GM23338 (cell line): ENCODE results near the gene TYRP1. TPM values are rescaled to one million over a fixed set of nuclear protein-coding genes. Genes with fewer than 3 reads are reported as not detected.

ENCODE experiments used
- ATAC-seq: fragments of 200-7000 bp; cut with Tn5 transposase; 3 replicates; pipeline ENCODE4 v1.9.1; 2020
- DNase-seq: peaks from one replicate; pipeline ENCODE4 v3.0.0-alpha.2; 2015; ENCODE audit warnings: low spot score
- H2AFZ ChIP-seq: fragments of 200-600 bp; sonication (generic); 2 replicates; pipeline ENCODE4 v1.8.0; 2016; ENCODE audit warnings: antibody characterized with exemption, mild to moderate bottlenecking, moderate library complexity
- H3F3A ChIP-seq: fragments of 200-600 bp; sonication (generic); replicated peaks from 2 replicates; pipeline ENCODE4 v1.8.0; 2017; ENCODE audit warnings: antibody characterized with exemption, mixed run types, low read depth
- H3K27ac ChIP-seq: fragments of 200-600 bp; sonication (generic); 2 replicates; pipeline ENCODE4 v1.6.1; 2016; ENCODE audit warnings: low read depth
- H3K27me3 ChIP-seq: fragments of 200-600 bp; sonication (generic); 2 replicates; pipeline ENCODE4 v1.8.0; 2016; ENCODE audit warnings: mild to moderate bottlenecking, mixed run types, moderate library complexity; ENCODE audit not compliant: insufficient read depth
- H3K36me3 ChIP-seq: fragments of 200-600 bp; sonication (generic); 2 replicates; pipeline ENCODE4 v1.8.0; 2016; ENCODE audit warnings: mild to moderate bottlenecking; ENCODE audit not compliant: insufficient read depth
- H3K4me1 ChIP-seq: fragments of 200-600 bp; sonication (generic); 2 replicates; pipeline ENCODE4 v1.8.0; 2016; ENCODE audit warnings: mild to moderate bottlenecking, moderate library complexity; ENCODE audit not compliant: insufficient read depth
- H3K4me2 ChIP-seq: fragments of 200-600 bp; sonication (generic); 2 replicates; pipeline ENCODE4 v1.7.1; 2017; ENCODE audit warnings: mixed run types
- H3K4me3 ChIP-seq: fragments of 200-600 bp; sonication (generic); 2 replicates; pipeline ENCODE4 v1.6.1; 2016; ENCODE audit warnings: mixed run types
- H3K79me2 ChIP-seq: fragments of 200-600 bp; sonication (generic); replicated peaks from 2 replicates; pipeline ENCODE4 v1.8.0; 2017; ENCODE audit warnings: mild to moderate bottlenecking; ENCODE audit not compliant: insufficient read depth
- H3K9me2 ChIP-seq: fragments of 200-600 bp; sonication (generic); 2 replicates; pipeline ENCODE4 v1.8.0; 2017; ENCODE audit not compliant: insufficient read depth
- H4K20me1 ChIP-seq: fragments of 200-600 bp; sonication (generic); replicated peaks from 2 replicates; pipeline ENCODE4 v1.8.0; 2017; ENCODE audit warnings: mild to moderate bottlenecking; ENCODE audit not compliant: insufficient read depth
- H3K27ac Mint-ChIP-seq: 2 replicates; pipeline ENCODE4 v1.8.0; 2020; ENCODE audit warnings: inconsistent platforms, mild to moderate bottlenecking, moderate library complexity, mixed read lengths
- H3K27me3 Mint-ChIP-seq: 3 replicates; pipeline ENCODE4 v1.8.0; 2022; ENCODE audit warnings: low read depth, mild to moderate bottlenecking, moderate library complexity, mixed read lengths, inconsistent platforms; ENCODE audit not compliant: insufficient read depth, poor library complexity
- H3K36me3 Mint-ChIP-seq: 3 replicates; pipeline ENCODE4 v1.8.0; 2021; ENCODE audit warnings: low read depth, mild to moderate bottlenecking, inconsistent platforms, moderate library complexity, mixed read lengths
- H3K4me1 Mint-ChIP-seq: 3 replicates; pipeline ENCODE4 v1.8.0; 2020; ENCODE audit warnings: mild to moderate bottlenecking, inconsistent platforms, mixed read lengths
- H3K4me3 Mint-ChIP-seq: 3 replicates; pipeline ENCODE4 v1.8.0; 2021; ENCODE audit warnings: moderate library complexity, mild to moderate bottlenecking, inconsistent platforms, mixed read lengths
- H3K9me3 Mint-ChIP-seq: 3 replicates; pipeline ENCODE4 v1.8.0; 2020; ENCODE audit warnings: moderate library complexity, mild to moderate bottlenecking, inconsistent platforms, mixed read lengths
- CREB1 ChIP-seq: fragments of 250-450 bp; sonication (Bioruptor Pico); IDR thresholded peaks from 2 replicates; pipeline ENCODE4 v1.5.0; 2020; ENCODE audit warnings: low read depth, mild to moderate bottlenecking, moderate library complexity
- EZH2 ChIP-seq: fragments of 200-600 bp; sonication (generic); IDR thresholded peaks from one replicate; pipeline ENCODE4 v1.8.0; 2017; ENCODE audit warnings: antibody characterized with exemption, mild to moderate bottlenecking, low read depth; ENCODE audit not compliant: unreplicated experiment
- JUNB ChIP-seq: IDR thresholded peaks from one replicate; pipeline ENCODE4 v1.6.1; 2016; ENCODE audit warnings: antibody characterized with exemption; ENCODE audit not compliant: unreplicated experiment
- NANOG ChIP-seq: IDR thresholded peaks from 2 replicates; pipeline ENCODE4 v1.6.1; 2016; ENCODE audit warnings: antibody characterized with exemption, borderline replicate concordance
- POLR2AphosphoS5 ChIP-seq: IDR thresholded peaks from 2 replicates; pipeline ENCODE4 v1.6.1; 2016; ENCODE audit warnings: antibody characterized with exemption, low read depth
- STAT1 ChIP-seq: IDR thresholded peaks from one replicate; pipeline ENCODE4 v1.6.1; 2016; ENCODE audit warnings: antibody characterized with exemption; ENCODE audit not compliant: unreplicated experiment
- ZNF114 ChIP-seq: fragments of 250-450 bp; sonication (Bioruptor Pico); IDR thresholded peaks from 2 replicates; pipeline ENCODE4 v1.5.0; 2020; ENCODE audit warnings: mild to moderate bottlenecking, moderate library complexity
- polyA plus RNA-seq: library from polyadenylated mRNA; unstranded; fragments of >200 nt; fragmentation: Nextera tagmentation; extraction: Ambion mirVana; gene quantifications from 2 replicates; pipeline ENCODE4 v1.2.1, GENCODE V29; 2016
- total RNA-seq: library from RNA; depleted of rRNA; stranded (reverse); fragments of >200 nt; shearing (Covaris generic); gene quantifications from 2 replicates; pipeline ENCODE4 v1.2.3, GENCODE V29; 2014
- TF ChIP-seq, protein P1 (sequence below), 2 experiments: fragments of 200-600 bp in 1 of 2; sonication (generic) in 1 of 2; conservative IDR thresholded peaks; 2 replicates each; pipeline versions ENCODE4 v1.5.1 to v1.6.1; 2016 to 2017; ENCODE audit warnings: antibody characterized with exemption in 2 of 2, low read depth in 2 of 2, mild to moderate bottlenecking in 2 of 2, moderate library complexity in 1 of 2
- TF ChIP-seq, protein P2 (sequence below): IDR thresholded peaks from 2 replicates; pipeline ENCODE4 v1.6.1; 2016; ENCODE audit warnings: antibody characterized with exemption
- TF ChIP-seq, protein P3 (sequence below): fragments of 250-450 bp; sonication (Bioruptor Pico); IDR thresholded peaks from 2 replicates; pipeline ENCODE4 v1.5.0; 2020; ENCODE audit warnings: mild to moderate bottlenecking, moderate library complexity
- TF ChIP-seq, protein P4 (sequence below): IDR thresholded peaks from one replicate; pipeline ENCODE4 v1.6.1; 2018; ENCODE audit warnings: antibody characterized with exemption; ENCODE audit not compliant: unreplicated experiment

The TYRP1 gene
- total and polyA plus RNA-seq, 2 experiments from 2014 or later, result not detected

DNA sequence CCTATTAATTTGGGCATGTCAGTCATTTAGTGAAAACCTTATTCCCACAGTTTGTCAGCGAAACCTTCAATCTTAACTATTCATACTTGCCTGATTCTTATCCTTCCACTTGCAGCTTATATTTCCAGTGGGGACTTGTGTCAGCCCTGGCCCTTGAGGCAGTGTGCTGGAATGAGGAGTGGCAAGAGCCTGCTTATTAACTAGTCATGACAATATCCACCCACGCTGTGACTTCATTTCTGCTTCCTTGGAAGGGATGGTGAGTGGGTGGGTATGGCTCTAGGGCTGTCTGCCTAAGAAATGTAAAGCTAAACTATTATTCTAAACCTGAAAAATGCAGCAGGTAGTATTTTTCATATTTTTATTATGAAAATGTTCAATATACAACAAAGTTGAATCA is 47.7 kb downstream of the TYRP1 start:
- Histone ChIP-seq H3F3A (no peaks in the 10 kb centered on the region), H3K27me3 (no peaks in the 10 kb centered on the region), H3K4me1 (no peaks in the 10 kb centered on the region), H4K20me1 (no peaks in the 10 kb centered on the region), H3K36me3 (no peaks in the 10 kb centered on the region), H3K27ac (no peak overlapping the region), H3K4me2 (no peak overlapping the region), H3K79me2 (no peaks in the 10 kb centered on the region), H3K9me2 (no peaks in the 10 kb centered on the region), H3K4me3 (no peak overlapping the region), H2AFZ (0 out of 2 replicates have a peak overlapping the region, but pooled peaks have one; percentile 38)
- DNase-seq (no peak), ATAC-seq (no peak)
- Mint-ChIP-seq H3K27me3 (no peaks in the 10 kb centered on the region), H3K4me1 (no peaks in the 10 kb centered on the region), H3K27ac (no peak overlapping the region), H3K36me3 (no peaks in the 10 kb centered on the region), H3K4me3 (no peak overlapping the region), H3K9me3 (no peaks in the 10 kb centered on the region)
- TF ChIP-seq STAT1 (no peak), POLR2AphosphoS5 (no peak), EZH2 (no peak), JUNB (no peak), NANOG (no peak), CREB1 (CRISPR knock-in tag) (no peak), ZNF114 (CRISPR knock-in tag) (no peak)
- TF ChIP-seq, protein P1, sequence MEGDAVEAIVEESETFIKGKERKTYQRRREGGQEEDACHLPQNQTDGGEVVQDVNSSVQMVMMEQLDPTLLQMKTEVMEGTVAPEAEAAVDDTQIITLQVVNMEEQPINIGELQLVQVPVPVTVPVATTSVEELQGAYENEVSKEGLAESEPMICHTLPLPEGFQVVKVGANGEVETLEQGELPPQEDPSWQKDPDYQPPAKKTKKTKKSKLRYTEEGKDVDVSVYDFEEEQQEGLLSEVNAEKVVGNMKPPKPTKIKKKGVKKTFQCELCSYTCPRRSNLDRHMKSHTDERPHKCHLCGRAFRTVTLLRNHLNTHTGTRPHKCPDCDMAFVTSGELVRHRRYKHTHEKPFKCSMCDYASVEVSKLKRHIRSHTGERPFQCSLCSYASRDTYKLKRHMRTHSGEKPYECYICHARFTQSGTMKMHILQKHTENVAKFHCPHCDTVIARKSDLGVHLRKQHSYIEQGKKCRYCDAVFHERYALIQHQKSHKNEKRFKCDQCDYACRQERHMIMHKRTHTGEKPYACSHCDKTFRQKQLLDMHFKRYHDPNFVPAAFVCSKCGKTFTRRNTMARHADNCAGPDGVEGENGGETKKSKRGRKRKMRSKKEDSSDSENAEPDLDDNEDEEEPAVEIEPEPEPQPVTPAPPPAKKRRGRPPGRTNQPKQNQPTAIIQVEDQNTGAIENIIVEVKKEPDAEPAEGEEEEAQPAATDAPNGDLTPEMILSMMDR (conservative IDR thresholded peaks at IDR 0.05; ENCODE audit: low read depth in 2 of 2), result no peak
- TF ChIP-seq, protein P2, sequence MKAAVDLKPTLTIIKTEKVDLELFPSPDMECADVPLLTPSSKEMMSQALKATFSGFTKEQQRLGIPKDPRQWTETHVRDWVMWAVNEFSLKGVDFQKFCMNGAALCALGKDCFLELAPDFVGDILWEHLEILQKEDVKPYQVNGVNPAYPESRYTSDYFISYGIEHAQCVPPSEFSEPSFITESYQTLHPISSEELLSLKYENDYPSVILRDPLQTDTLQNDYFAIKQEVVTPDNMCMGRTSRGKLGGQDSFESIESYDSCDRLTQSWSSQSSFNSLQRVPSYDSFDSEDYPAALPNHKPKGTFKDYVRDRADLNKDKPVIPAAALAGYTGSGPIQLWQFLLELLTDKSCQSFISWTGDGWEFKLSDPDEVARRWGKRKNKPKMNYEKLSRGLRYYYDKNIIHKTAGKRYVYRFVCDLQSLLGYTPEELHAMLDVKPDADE, result no peak
- TF ChIP-seq, protein P3, sequence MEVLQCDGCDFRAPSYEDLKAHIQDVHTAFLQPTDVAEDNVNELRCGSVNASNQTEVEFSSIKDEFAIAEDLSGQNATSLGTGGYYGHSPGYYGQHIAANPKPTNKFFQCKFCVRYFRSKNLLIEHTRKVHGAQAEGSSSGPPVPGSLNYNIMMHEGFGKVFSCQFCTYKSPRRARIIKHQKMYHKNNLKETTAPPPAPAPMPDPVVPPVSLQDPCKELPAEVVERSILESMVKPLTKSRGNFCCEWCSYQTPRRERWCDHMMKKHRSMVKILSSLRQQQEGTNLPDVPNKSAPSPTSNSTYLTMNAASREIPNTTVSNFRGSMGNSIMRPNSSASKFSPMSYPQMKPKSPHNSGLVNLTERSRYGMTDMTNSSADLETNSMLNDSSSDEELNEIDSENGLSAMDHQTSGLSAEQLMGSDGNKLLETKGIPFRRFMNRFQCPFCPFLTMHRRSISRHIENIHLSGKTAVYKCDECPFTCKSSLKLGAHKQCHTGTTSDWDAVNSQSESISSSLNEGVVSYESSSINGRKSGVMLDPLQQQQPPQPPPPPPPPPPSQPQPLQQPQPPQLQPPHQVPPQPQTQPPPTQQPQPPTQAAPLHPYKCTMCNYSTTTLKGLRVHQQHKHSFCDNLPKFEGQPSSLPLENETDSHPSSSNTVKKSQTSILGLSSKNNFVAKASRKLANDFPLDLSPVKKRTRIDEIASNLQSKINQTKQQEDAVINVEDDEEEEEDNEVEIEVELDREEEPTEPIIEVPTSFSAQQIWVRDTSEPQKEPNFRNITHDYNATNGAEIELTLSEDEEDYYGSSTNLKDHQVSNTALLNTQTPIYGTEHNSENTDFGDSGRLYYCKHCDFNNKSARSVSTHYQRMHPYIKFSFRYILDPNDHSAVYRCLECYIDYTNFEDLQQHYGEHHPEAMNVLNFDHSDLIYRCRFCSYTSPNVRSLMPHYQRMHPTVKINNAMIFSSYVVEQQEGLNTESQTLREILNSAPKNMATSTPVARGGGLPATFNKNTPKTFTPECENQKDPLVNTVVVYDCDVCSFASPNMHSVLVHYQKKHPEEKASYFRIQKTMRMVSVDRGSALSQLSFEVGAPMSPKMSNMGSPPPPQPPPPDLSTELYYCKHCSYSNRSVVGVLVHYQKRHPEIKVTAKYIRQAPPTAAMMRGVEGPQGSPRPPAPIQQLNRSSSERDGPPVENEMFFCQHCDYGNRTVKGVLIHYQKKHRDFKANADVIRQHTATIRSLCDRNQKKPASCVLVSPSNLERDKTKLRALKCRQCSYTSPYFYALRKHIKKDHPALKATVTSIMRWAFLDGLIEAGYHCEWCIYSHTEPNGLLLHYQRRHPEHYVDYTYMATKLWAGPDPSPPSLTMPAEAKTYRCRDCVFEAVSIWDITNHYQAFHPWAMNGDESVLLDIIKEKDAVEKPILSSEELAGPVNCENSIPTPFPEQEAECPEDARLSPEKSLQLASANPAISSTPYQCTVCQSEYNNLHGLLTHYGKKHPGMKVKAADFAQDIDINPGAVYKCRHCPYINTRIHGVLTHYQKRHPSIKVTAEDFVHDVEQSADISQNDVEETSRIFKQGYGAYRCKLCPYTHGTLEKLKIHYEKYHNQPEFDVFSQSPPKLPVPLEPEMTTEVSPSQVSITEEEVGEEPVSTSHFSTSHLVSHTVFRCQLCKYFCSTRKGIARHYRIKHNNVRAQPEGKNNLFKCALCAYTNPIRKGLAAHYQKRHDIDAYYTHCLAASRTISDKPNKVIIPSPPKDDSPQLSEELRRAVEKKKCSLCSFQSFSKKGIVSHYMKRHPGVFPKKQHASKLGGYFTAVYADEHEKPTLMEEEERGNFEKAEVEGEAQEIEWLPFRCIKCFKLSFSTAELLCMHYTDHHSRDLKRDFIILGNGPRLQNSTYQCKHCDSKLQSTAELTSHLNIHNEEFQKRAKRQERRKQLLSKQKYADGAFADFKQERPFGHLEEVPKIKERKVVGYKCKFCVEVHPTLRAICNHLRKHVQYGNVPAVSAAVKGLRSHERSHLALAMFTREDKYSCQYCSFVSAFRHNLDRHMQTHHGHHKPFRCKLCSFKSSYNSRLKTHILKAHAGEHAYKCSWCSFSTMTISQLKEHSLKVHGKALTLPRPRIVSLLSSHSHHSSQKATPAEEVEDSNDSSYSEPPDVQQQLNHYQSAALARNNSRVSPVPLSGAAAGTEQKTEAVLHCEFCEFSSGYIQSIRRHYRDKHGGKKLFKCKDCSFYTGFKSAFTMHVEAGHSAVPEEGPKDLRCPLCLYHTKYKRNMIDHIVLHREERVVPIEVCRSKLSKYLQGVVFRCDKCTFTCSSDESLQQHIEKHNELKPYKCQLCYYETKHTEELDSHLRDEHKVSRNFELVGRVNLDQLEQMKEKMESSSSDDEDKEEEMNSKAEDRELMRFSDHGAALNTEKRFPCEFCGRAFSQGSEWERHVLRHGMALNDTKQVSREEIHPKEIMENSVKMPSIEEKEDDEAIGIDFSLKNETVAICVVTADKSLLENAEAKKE (CRISPR knock-in tag), result no peak
- TF ChIP-seq, protein P4, sequence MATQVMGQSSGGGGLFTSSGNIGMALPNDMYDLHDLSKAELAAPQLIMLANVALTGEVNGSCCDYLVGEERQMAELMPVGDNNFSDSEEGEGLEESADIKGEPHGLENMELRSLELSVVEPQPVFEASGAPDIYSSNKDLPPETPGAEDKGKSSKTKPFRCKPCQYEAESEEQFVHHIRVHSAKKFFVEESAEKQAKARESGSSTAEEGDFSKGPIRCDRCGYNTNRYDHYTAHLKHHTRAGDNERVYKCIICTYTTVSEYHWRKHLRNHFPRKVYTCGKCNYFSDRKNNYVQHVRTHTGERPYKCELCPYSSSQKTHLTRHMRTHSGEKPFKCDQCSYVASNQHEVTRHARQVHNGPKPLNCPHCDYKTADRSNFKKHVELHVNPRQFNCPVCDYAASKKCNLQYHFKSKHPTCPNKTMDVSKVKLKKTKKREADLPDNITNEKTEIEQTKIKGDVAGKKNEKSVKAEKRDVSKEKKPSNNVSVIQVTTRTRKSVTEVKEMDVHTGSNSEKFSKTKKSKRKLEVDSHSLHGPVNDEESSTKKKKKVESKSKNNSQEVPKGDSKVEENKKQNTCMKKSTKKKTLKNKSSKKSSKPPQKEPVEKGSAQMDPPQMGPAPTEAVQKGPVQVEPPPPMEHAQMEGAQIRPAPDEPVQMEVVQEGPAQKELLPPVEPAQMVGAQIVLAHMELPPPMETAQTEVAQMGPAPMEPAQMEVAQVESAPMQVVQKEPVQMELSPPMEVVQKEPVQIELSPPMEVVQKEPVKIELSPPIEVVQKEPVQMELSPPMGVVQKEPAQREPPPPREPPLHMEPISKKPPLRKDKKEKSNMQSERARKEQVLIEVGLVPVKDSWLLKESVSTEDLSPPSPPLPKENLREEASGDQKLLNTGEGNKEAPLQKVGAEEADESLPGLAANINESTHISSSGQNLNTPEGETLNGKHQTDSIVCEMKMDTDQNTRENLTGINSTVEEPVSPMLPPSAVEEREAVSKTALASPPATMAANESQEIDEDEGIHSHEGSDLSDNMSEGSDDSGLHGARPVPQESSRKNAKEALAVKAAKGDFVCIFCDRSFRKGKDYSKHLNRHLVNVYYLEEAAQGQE, result no peak
